HG03565 (cell line): ENCODE measurements around the gene NANOS1.
"Not testable (repeated sequence)": the region's sequence is repeated elsewhere in the genome, so short reads cannot be mapped to it uniquely, and the experiment has no call there.

ENCODE experiments used
- ATAC-seq: cut with Tn5 transposase; IDR thresholded peaks from one replicate; pipeline ENCODE4 v1.9.1; 2021; ENCODE audit warnings: mild to moderate bottlenecking, moderate library complexity; ENCODE audit not compliant: unreplicated experiment

Gene NANOS1

DNA sequence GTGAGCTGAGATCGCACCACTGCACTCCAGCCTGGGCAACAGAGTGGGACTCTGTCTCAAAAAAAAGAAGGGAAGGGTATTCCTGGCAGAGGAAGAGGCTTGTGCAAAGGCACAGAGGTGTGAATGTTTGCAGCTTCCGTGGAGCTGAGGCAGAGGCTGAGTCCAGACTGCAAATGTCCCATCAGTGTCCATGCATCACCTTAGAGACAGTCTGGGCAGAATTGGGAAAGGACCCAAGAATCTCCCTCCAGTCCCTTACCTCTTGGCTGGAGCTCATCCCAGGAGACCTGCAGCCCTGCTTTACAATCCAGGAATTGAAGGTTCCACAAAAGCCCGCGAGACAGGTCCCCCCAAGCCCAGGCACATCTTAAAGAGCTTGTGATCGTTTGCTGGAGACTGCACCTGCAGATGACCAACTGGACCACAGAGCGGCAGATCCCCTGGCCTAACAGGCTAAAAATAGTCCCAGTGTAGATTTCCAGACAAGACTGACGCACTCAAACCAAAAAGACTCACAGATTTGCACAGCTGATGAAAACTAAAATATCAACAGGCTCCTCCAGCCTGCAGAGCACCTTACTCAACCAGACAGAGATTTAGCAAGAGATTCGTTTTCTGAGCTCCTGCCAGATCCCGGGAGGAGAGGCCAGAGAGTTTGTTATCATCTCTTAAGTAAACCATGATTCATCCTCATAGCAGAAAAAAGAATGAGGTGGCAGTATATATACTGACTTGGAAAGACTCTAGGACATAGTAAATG is 22.9 kb upstream of the NANOS1 start:
- ATAC-seq: no peak

DNA sequence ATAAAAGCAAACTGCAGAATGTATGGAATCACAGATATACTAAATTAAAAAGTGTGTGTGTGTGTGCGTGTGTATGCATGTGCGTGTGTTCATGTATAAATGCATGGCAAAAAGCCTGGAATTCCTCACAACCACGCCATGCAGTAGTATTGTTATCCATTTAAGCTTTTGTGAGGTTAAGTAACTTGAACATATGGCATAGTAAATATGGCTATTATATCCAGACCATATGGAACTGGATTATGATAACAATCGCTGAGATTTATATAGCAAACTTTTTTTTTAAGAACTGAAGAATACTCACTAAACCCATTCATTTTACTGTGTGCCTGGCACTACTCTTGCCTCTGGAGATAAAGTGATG is 22.3 kb upstream of the NANOS1 start:
- no peak for ATAC-seq

DNA sequence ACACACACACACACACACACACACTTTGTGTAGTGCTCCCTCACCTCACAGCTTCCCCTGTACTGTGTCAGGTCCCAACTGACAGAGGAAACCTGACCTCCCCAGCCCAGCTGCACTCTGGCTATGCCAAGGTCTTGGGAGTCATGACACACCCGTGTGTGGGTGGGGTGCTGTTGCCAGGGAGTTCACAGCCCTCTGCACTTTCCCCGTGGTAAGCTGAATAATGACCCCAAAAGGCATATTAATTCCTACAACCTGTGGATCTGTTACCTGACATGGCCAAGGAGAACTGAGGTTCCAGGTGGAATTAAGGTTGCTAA is 8.9 kb upstream of the NANOS1 start:
- no peak for ATAC-seq

DNA sequence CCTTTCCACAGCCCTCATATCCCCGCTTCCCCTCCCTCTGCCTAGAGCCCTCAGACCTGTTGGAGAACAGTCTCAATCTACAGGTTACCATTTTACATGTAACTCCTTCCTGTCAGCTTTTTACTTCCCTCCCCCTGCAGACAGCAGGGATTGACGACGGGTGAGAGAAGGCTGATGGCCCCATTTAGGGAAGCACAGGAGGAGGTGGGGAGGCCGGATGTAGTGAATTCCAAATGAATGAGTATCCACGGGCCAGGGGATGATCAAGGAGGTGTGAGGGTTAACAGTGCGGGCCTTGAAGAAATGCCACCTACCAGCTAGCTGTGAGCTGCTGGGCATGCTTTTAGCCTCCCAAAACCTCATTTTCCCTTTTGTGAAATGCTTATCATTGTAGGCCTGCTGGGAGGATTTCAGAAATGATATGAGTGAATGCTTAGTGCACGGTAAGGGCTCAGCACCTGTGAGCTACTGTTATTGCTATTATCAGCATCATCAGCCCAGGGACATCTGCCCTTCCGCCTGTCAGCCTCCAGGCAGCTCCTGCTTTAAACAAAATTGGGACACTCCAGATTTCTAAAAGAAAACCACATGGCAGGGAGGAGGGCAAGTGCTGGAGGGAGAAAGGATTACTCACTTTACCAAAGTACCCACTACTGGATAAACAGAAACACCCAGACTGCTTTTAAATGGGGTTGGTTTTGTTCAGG is 6.5 kb upstream of the NANOS1 start:
- ATAC-seq: no peak

DNA sequence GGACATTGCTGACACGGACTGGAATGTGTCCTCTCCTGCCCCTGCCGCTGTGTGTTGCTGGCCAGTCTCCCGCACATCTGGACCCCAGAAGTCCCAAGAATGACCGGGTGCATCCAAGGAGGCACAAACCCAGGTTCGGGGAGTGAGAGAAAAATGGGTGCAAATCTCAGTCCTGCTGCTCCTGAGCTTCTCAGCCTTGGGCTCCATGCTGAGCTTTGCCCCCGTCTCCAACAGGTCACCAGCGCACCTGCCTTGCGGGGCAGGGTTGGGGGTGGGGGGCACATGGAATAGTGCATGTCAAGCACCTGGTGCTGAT is 6.0 kb upstream of the NANOS1 start:
- ATAC-seq: no peak

DNA sequence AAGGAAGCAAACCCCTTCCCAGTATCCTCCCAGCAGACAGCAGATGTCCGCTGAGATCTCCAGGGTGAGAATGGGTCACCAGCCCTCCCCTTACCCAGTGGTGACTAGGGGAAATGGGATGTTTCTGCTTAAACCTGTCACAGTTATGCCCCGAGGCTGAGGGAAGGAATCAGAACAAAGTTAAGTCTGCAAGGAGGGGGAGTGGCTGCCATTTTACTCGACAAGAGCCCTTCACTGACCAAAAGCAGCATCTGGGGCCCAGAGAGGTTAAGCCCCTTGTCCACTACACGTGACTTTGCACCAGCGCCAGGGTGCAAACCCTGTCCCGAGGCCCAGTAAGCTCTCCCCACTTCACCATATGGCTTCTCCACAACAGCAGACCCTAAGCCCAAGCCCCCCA is 4.6 kb upstream of the NANOS1 start:
- no peak for ATAC-seq

DNA sequence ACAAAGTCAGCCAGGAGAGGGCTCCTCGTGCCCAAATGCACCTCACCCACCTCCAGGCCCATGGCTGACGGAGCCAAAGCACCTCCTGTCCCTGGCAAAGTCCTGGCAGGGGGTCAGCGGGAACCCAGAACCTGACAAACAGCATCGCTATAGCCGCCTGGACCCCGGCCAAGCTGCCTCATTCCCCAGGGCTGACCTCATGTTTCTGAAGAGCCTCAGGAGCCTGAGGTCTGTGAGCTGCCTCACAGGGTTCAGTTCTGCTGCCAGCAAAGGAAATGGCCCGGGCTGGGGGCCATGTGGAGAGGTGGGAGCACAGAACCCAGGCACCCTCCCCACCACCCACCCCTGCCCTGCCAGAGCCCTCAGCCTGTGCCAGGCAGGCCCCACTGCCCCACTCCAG is 4.2 kb upstream of the NANOS1 start:
- ATAC-seq: no peak

DNA sequence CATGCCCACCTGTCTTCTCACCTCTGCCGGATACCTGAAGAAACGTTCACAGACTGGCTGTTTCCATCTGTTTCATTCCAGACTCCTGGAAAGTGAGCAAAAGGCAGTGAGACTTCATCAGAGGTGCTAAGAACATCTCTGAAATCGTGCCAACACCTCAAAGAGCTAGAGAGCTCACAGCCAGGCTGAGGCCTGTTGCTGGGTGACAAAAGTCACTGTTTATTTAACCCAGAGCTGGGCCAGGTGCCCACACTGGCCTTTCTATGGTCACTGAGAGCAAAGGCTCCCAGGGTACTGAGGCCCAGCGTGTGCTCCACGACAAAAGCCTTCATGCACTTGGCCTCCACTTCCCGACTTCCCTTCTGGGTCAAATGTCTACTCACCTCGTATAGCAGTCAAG is 3.7 kb upstream of the NANOS1 start:
- no peak for ATAC-seq

DNA sequence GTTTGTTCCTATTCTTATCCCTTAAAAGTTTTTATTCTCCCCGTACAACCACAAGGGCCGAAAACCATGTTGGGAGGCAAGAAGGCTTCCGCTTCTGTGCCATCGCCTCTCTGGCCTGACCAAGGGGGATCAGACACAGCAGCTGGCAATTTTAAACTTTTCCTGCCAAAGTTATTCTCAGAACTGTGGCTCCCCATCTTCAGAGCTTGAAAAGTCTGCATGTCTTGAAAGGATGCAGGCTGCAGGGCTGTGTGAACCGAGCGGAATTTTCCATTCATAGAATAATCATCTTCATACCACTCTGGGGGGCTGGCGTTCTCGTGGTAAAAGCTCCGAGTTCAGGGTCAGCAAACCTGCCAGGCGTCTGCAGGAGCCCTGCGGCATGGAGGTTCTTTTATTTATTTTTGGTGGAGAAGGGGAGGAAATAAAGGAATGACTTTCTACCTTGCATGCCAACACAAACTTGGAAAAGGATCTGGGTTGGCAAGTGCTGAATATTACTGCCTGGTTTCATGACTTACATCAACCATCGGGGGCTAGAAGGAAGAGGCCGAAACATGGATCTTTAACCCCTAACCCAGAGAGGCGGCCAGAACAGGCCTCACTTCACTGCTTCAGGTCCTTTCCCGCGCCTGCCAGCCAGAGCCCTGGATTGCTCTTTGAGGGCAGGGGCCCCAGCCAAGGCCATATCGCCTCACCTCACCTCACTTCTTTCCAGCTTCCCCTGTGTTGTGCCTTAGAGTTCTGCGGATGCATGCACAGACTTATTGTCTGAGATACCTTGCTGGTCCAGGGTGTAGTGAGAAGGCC is 3.0 kb upstream of the NANOS1 start:
- ATAC-seq: no peak

DNA sequence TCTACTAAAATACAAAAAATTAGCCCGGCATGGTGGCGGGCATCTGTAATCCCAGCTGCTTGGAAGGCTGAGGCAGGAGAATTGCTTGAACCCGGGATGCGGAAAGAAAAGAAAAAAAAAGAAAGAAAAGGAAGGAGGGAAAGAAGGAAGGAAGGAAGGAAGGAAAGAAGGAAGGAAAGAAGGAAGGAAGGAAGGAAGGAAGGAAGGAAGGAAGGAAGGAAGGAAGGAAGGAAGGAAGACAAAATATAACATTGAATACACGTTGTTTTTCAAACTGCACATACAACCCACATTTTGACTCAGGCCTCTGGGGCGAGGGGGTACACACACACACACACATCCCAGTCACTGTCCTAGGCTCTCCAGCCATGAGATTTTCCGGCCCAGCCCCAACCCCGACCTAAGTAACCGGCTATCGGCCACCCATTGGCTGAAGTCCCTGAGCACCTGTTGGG is 1.0 kb upstream of the NANOS1 start:
- ATAC-seq: not testable (repeated sequence)

DNA sequence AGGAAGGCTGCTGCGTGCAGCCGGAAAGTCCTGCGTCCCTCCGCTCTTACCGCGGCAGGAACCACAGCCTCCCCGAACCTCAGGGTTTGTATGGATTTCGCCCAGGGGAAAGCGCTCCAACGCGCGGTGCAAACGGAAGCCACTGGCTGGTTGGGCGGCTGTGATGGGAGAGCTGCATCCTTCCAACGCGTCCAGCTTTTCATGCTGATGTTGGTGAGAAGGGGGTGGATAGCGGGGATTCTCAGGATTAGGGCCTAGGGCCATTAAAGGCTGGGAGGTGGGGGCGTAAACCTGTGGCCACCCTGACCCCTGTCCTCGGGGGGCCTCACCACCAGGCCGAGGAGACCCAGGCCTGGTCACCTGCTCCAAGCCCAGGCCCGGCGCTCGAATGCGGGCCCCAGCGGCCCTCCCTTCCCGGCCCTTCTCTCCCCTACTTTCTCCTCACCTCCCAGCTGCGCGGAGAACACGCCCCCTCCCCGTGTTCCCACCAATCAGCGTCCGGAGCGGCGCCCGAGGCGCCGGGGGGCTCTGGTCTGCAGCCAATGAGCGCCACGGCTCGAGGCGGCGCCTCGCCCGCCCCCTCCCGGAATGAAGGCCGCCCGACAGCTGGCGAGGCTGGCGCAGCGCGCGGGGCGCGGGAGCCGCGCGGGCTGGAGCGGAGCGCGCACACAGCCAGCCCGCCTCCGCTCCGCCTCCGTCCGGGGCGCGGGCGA is 458 bp upstream of the NANOS1 start:
- ATAC-seq: peak; percentile 40

DNA sequence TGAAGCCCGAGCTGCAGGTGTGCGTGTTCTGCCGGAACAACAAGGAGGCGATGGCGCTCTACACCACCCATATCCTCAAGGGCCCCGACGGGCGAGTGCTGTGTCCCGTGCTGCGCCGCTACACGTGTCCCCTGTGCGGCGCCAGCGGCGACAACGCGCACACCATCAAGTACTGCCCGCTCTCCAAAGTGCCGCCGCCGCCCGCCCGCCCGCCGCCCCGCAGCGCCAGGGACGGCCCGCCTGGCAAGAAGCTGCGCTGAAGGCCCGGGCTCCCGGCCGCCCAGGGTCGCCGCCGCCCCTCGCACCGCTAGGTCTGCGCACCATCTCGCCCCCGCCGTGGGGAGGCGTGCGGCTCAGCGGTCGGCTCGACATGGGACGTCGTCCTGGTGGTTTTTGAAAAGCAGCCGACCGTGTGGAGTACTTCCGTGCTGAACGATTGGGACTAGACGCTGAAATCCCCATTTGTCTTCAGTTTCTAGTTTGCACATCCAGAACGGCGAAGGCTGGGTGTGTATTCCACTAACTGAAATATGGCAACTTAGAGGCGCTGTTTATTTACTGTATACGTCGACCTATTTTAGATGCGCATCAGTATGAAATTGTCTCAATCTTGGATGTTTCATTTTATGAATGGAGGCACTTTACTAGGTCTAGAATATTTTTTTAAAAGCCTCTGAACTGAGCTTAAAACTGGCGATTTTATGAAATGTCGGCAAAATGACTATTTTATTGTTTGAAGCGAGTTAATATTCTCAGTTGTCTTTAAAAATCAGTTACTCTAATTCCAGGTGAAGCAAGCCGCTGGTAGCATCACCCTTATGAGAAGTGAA is 1.1 kb downstream of the NANOS1 start:
- peak; percentile 42 for ATAC-seq

DNA sequence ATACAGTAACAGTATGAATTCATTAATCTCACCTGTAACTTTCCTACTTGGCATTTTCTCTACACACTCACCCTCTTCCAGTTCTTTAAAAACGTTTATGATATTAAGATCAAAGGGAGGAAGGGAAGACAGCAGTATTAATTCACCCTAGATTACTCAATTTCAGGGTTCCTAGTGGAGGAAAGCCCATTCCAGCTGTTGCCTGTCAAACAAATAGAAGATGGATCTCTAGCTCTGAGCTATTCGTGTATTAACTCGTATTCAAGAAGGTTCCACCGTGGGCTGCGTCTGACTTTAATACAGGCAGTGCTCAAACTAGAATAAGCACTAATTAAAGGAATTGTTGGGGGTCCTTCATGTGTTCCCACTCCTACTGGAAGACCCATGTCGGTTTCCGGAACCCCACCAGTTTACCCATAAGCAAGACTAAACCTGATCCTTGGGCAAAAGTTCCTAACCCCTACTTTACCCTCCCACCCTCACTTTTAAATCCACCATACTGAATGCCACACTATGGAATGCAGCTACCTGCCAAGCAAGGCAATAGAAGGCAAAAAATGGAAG is 2.1 kb downstream of the NANOS1 start:
- ATAC-seq: no peak

DNA sequence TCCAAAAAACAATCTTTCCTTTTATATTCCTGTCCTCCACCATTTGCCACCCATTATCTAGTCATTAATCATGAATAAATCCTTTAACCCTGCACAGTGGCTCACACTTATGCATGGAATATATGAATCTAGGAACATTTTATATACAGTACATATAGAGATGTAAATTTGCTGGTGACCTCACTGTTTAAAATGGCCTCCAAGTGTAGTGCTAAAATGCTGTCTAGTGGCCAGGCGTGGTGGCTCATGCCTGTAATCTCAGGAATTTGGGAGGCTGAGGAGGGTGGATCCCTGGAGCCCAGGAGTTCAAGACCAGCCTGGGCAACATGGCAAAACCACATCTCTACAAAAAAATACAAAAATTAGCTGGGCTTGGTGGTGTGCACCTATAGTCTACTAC is 9.6 kb downstream of the NANOS1 start:
- ATAC-seq: no peak

DNA sequence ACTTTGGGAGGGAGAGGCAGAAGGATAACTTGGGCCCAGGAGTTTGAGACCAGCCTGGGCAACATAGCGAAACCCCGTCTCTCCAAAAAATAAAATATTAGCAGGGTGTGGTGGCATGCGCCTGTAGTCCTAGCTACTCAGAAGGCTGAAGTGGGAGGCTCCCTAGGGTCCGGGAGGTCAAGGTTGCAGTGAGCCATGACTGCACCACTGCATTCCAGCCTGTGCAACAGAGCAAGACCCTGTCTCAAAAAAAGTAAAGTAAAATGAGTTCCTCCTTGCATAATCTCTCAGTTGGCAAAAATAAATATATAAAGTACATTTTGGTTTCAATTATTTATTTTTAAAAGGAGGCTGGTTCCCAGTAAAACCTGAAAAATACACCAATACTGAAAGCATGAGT is 11.8 kb downstream of the NANOS1 start:
- no peak for ATAC-seq

DNA sequence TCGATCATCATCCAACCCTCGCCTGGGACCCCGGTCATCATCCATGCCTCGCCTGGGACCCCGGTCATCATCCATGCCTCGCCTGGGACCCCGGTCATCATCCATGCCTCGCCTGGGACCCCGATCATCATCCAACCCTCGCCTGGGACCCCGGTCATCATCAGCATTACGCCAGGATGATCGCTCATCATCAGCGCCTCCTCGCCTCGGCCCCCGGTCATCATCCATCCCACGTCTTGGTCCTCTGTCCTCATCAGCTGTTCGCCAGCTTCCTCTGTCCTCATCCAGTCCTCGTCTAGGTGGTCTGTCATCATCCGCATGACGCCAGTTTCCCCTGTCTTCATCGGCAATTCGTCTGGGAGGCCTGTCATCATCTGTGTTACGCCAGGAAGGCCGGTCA is 12.7 kb downstream of the NANOS1 start:
- no peak for ATAC-seq

DNA sequence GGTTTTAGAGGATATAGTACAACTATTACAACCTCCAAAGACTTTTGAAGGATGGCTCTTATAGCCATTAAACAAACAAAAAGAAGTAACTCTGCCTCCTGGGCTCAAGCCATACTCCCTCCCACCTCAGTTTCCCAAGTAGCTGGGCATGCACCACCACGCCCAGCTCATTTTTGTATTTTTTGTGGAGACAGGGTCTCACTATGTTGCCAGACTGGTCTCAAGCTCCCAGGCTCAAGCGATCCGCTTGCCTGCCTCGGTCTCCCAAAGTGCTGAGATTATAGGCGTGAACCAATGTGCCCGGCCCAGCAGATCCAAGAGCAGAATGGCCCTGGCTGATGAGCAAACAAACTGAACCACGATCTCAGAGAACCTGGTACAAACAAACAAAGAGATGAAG is 16.0 kb downstream of the NANOS1 start:
- no peak for ATAC-seq

DNA sequence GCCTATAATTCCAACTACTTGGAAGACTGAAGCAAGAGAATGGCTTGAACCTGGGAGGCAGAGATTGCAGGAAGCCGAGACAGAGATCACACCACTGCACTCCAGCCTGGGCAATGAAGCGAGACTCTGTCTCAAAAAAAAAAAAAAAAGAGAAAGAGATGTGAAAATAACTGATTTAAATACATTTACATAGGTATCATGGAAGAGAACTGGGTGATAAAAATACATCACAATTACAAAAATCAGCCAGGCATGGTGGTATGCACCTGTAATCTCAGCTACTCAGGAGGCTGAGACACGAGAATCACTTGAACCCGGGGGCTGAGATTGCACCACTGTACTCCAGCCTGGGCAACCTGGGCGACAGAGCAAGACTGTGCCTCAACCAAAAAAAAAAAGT is 19.8 kb downstream of the NANOS1 start:
- no peak for ATAC-seq

DNA sequence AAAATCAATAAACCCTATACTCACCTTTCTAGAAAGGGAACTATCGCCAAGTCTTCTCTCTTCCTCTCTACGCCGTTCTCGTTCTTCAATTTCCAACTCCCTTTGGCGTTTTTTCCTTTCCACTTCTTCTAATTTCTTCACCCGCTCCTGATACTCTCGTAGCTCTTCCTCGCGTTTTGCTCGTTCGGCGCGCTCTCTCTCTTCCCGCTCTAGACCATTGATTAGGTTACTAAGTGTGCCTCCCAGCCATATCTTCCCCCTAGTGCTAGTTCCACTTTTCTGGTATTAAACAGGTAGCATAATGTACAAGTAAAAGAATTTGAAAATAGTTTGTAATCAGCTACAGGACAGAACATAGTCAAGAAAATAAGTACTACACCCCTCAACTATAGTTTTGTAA is 20.3 kb downstream of the NANOS1 start:
- ATAC-seq: no peak

DNA sequence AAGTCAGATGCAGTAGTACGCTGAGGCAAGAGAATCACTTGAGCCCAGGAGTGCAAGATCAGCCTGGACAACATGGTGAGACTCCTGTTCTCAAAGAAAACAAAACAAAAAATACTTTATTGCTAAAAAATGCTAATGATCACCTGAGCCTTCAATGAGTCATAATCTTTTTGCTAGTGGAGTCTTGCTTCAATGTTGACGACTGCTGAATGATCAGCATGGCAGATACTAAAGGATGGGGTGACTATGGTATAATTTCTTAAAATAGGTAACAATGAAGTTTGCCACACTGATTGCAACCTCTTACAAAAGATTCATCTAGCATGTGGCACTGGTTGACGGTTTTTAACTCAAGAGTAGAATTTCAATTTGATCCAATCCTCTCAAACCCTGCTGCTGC is 22.3 kb downstream of the NANOS1 start:
- no peak for ATAC-seq
